Natural killer cell (primary cell): ENCODE results near the gene SNAP29. TPM values are rescaled to one million over a fixed set of nuclear protein-coding genes. Genes with fewer than 3 reads are reported as not detected.

Experiments used
- ATAC-seq, 3 donors: fragments of 150-1000 bp in 2 of 3; fragments of 200-7000 bp in 1 of 3; cut with Tn5 transposase; 1 replicate in 1 of 3; 2 replicates in 2 of 3; pipeline ENCODE4 v1.10.0; 2021; ENCODE audit warnings: mild to moderate bottlenecking in 2 of 3, moderate library complexity in 2 of 3
- DNase-seq, 2 donors: peaks; one replicate each; pipeline versions ENCODE4 v3.0.0 to v3.0.0-alpha.2; 2013 to 2021; ENCODE audit warnings: mixed read lengths in 1 of 2
- H3K27ac ChIP-seq: one replicate; pipeline ENCODE4 v1.5.1; 2013; ENCODE audit warnings: mild to moderate bottlenecking, low read length
- H3K27me3 ChIP-seq: one replicate; pipeline ENCODE4 v1.6.1; 2013; ENCODE audit warnings: low read length; ENCODE audit not compliant: control insufficient read depth, insufficient read depth
- H3K36me3 ChIP-seq: one replicate; pipeline ENCODE4 v1.6.1; 2013; ENCODE audit warnings: low read length; ENCODE audit not compliant: control insufficient read depth, insufficient read depth
- H3K4me1 ChIP-seq: one replicate; pipeline ENCODE4 v1.6.1; 2013; ENCODE audit warnings: low read length; ENCODE audit not compliant: control insufficient read depth, insufficient read depth
- H3K4me3 ChIP-seq: one replicate; pipeline ENCODE4 v1.5.1; 2013; ENCODE audit warnings: low read length
- H3K9me3 ChIP-seq: one replicate; pipeline ENCODE4 v1.6.1; 2013; ENCODE audit warnings: low read length; ENCODE audit not compliant: control insufficient read depth, insufficient read depth
- H3K27ac Mint-ChIP-seq, 2 donors: one replicate each; pipeline ENCODE4 v1.8.0; 2022; ENCODE audit warnings: mild to moderate bottlenecking in 2 of 2, mixed read lengths in 2 of 2, moderate library complexity in 1 of 2
- H3K27me3 Mint-ChIP-seq, 2 donors: one replicate each; pipeline ENCODE4 v1.8.0; 2022; ENCODE audit warnings: low read depth in 2 of 2, mixed read lengths in 2 of 2
- H3K36me3 Mint-ChIP-seq: one replicate; pipeline ENCODE4 v1.8.0; 2022; ENCODE audit warnings: mixed read lengths
- H3K4me1 Mint-ChIP-seq, 2 donors: one replicate each; pipeline ENCODE4 v1.8.0; 2022; ENCODE audit warnings: mixed read lengths in 2 of 2
- H3K4me3 Mint-ChIP-seq: one replicate; pipeline ENCODE4 v1.8.0; 2022; ENCODE audit warnings: mild to moderate bottlenecking, moderate library complexity, mixed read lengths
- H3K9me3 Mint-ChIP-seq, 2 donors: one replicate each; pipeline ENCODE4 v1.8.0; 2022; ENCODE audit warnings: mixed read lengths in 2 of 2
- CTCF ChIP-seq: fragments of 200-600 bp; IDR thresholded peaks from one replicate; pipeline ENCODE4 v1.8.0; 2022; ENCODE audit warnings: antibody characterized with exemption
- WGBS: methylation state at CpG from one replicate; pipeline ENCODE4 v1.1.7; 2013; ENCODE audit warnings: missing lambda C conversion rate; ENCODE audit not compliant: insufficient coverage; 5-methylcytosine and 5-hydroxymethylcytosine counted together
- intact Hi-C: fragments of 100-400 bp; cut with micrococcal nuclease; formaldehyde crosslinking; loops from one replicate; pipeline ENCODE4 v1.14.2; 2022
- total RNA-seq, 4 donors: library from RNA; stranded (reverse); fragments of 120-200 nt in 1 of 4; gene quantifications; one replicate each; pipeline versions ENCODE4 v1.2.3 to v1.2.4, GENCODE V29; 2013 to 2022

SNAP29 gene
- total RNA-seq, 3 donors from 2014 or later (not counting 1 experiment from before 2014, with no cell fraction given) = 35.1 to 40.3 (median 36.8) TPM

- H3K9me3 ChIP-seq = no peaks in the 10 kb centered on the region
- peak; percentile 71 for TF ChIP-seq CTCF
- peak within 1 kb of the TSS; percentile 97 for H3K4me3 ChIP-seq
- WGBS = under 1% methylated on average over 92 of the region's 92 CpGs
- Mint-ChIP-seq H3K4me1 (peaks cover 52% of the 10 kb centered on the region in 2 donors), H3K27ac (peak within 1 kb of the TSS; percentile 95 to 98), H3K9me3 (no peaks in the 10 kb centered on the region), H3K4me3 (peak within 1 kb of the TSS; percentile 98), H3K27me3 (no peaks in the 10 kb centered on the region), H3K36me3 (no peaks in the 10 kb centered on the region)
- H3K4me1 ChIP-seq = peaks cover 30% of the 10 kb centered on the region
- peak within 1 kb of the TSS; percentile 87 for H3K27ac ChIP-seq
- peak; percentile 93 to 99 for DNase-seq
- ATAC-seq = peak; percentile 90 to 98 (median 94)
- no peaks in the 10 kb centered on the region for H3K36me3 ChIP-seq
- intact Hi-C loops = loop anchor here (1.0 to 5.0 kb wide), 3 partner anchors 45 to 95 kb away; partner anchors contain the start of gene PI4KA
- H3K27me3 ChIP-seq = no peaks in the 10 kb centered on the region
Measured at GRCh38 chr22:20916916-20917810, 58.4 kb downstream of the SNAP29 start, which contains the start of gene CRKL. Gene CRKL, plus strand, starts transcription at chr22:20917407. Its CDS starts 528 bp downstream, at chr22:20917935.

- Histone ChIP-seq H3K9me3 (no peaks in the 10 kb centered on the region), H3K27me3 (no peaks in the 10 kb centered on the region), H3K4me1 (peaks cover 36% of the 10 kb centered on the region), H3K4me3 (peak overlapping the region; percentile 97), H3K36me3 (no peaks in the 10 kb centered on the region), H3K27ac (no peak overlapping the region)
- peaks cover 58% of the 10 kb centered on the region in 2 donors for H3K4me1 Mint-ChIP-seq
- H3K27me3 Mint-ChIP-seq = no peaks in the 10 kb centered on the region
- no peak for TF ChIP-seq CTCF
- DNase-seq (no peak), ATAC-seq (no peak)
- H3K4me3 Mint-ChIP-seq = peak overlapping the region; percentile 98
- WGBS = under 1% methylated on average over 13 of the region's 19 CpGs
- no peaks in the 10 kb centered on the region for H3K36me3 Mint-ChIP-seq
- H3K9me3 Mint-ChIP-seq = no peaks in the 10 kb centered on the region
- intact Hi-C loops = loop anchor here (5.0 kb wide), 2 partner anchors 44 to 94 kb away; no protein-coding TSS in a partner anchor
- H3K27ac Mint-ChIP-seq = peak overlapping the region; percentile 95 to 98
Measured at GRCh38 chr22:20918663-20919218, 59.9 kb downstream of the SNAP29 start.

GRCh38 chr22:20919718-20920117 lies 60.9 kb downstream of the SNAP29 start:
- H3K4me1 ChIP-seq = peaks cover 37% of the 10 kb centered on the region
- no peaks in the 10 kb centered on the region for H3K36me3 Mint-ChIP-seq
- peaks cover 62 to 63% of the 10 kb centered on the region in 2 donors for H3K4me1 Mint-ChIP-seq
- no peak overlapping the region for H3K27ac ChIP-seq
- ATAC-seq (no peak), DNase-seq (no peak)
- no peaks in the 10 kb centered on the region for H3K27me3 ChIP-seq
- H3K4me3 Mint-ChIP-seq = peak overlapping the region; percentile 98
- WGBS = 33% methylated on average over 1 of the region's 4 CpGs
- peak overlapping the region; percentile 95 to 98 for H3K27ac Mint-ChIP-seq
- TF ChIP-seq CTCF = no peak
- H3K27me3 Mint-ChIP-seq = no peaks in the 10 kb centered on the region
- intact Hi-C loops = loop anchor here (5.0 kb wide), 2 partner anchors 43 to 93 kb away; no protein-coding TSS in a partner anchor
- H3K36me3 ChIP-seq = no peaks in the 10 kb centered on the region
- no peaks in the 10 kb centered on the region for H3K9me3 Mint-ChIP-seq
- H3K4me3 ChIP-seq = peak overlapping the region; percentile 10
- no peaks in the 10 kb centered on the region for H3K9me3 ChIP-seq
